GM12891 (cell line): ENCODE data around the gene CGB8.

ENCODE experiments used
- POLR2A ChIP-seq: IDR thresholded peaks from 2 replicates; pipeline ENCODE4 v1.6.1; 2011; ENCODE audit warnings: low read depth, low read length, control low read depth
- POLR2AphosphoS5 ChIP-seq: IDR thresholded peaks from 2 replicates; pipeline ENCODE4 v1.6.1; 2011; ENCODE audit warnings: low read depth, low read length, control low read depth
- POU2F2 ChIP-seq: IDR thresholded peaks from 2 replicates; pipeline ENCODE4 v1.6.1; 2011; ENCODE audit warnings: low read depth, mild to moderate bottlenecking, control low read depth, low read length, moderate library complexity

- TF ChIP-seq POLR2A: no peak
- no peak for TF ChIP-seq POLR2AphosphoS5
- no peak for TF ChIP-seq POU2F2
Observed at GRCh38 chr19:49009828-49010227, 39.1 kb downstream of the CGB8 start.
